Measurements from ENCODE around the gene COL4A2.

DNA sequence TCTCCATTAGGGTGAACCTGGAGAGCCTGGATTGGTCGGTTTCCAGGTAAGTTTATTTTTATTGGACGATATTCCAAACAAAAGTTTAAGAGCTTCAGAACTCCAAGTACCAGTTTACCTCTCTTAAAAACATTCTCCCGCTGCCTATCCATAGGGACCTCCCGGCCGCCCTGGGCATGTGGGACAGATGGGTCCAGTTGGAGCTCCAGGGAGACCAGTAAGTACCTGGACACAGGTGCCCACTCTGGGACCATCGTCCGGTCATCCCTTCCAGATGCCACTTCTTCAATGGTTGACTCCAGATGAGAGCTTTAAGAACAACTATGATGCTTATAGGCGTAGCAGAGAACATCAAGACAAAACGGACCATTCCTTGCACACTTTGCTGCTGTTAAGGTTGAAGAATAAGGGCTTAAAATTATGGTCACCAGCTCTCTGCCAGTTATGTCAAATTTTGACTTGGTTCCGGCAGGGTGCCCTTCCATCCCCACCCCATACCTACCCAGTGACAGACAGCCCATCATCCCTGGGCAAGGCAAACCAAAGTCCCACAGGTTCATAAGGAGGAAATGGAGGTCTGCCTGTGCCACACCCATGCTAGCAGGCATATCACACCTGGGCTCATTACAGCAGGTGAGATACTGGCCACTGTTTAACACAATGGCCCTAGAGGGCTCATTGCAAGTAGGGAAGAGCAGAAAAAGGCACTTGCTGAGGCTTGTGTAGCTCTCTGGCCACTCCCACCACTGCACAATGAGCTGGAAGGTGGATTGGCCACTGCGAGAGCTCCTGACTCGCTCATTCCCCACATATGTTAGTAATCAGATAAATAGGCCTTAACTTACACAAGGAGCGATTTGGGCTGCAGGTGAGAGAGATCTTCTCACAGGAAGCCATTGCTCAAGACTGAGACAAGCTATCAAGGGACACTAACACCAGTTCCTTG is 123.6 kb downstream of the COL4A2 start:
- TF ChIP-seq EZH2 (IDR thresholded peaks at IDR 0.05) (no peak), POLR2AphosphoS5 (IDR thresholded peaks at IDR 0.05; ENCODE audit: borderline replicate concordance, low read depth, low read length) (no peak)
